HG03175 (cell line): ENCODE data around the gene ARG2.
A peak's percentile ranks its signal among the peaks of the same experiment; 100 is the strongest.

Experiments used
- ATAC-seq: cut with Tn5 transposase; IDR thresholded peaks from one replicate; pipeline ENCODE4 v1.9.1; 2021; ENCODE audit warnings: mild to moderate bottlenecking, moderate library complexity; ENCODE audit not compliant: unreplicated experiment

Gene ARG2

GRCh38 chr14:67680121-67680602 lies 60.4 kb downstream of the ARG2 start:
- ATAC-seq = peak; percentile 93

GRCh38 chr14:67680941-67681340 lies 61.2 kb downstream of the ARG2 start:
- ATAC-seq = no peak

GRCh38 chr14:67683842-67684241 lies 64.1 kb downstream of the ARG2 start:
- no peak for ATAC-seq

GRCh38 chr14:67690011-67690410 lies 70.3 kb downstream of the ARG2 start:
- ATAC-seq = no peak

- peak; percentile 93 for ATAC-seq
These were observed 75.2 kb downstream of the ARG2 start for GRCh38 chr14:67694791-67695393.

- ATAC-seq = peak; percentile 88
These were observed 75.8 kb downstream of the ARG2 start, which contains the start of gene RDH11 for GRCh38 chr14:67695394-67695949. Gene RDH11, minus strand, starts transcription at chr14:67695764. Its CDS starts 61 bp downstream, at chr14:67695703.

- no peak for ATAC-seq
These were observed 77.3 kb downstream of the ARG2 start for GRCh38 chr14:67697006-67697405.

GRCh38 chr14:67698179-67698578 lies 78.5 kb downstream of the ARG2 start:
- no peak for ATAC-seq
